Transverse colon (tissue), 4 donors: Measurements from ENCODE around the gene NDUFAF3.

Experiments
- EP300 ChIP-seq: sonication (generic); formaldehyde crosslinking; IDR thresholded peaks from one replicate; pipeline ENCODE4 v1.6.1; 2017; ENCODE audit warnings: antibody characterized with exemption, low read depth
- POLR2A ChIP-seq: fragments of 450-650 bp; IDR thresholded peaks from one replicate; pipeline ENCODE4 v1.6.1; 2016; ENCODE audit warnings: antibody characterized with exemption, mild to moderate bottlenecking, moderate library complexity
- POLR2AphosphoS5 ChIP-seq, 3 donors: sonication (generic); formaldehyde crosslinking; IDR thresholded peaks; one replicate each; pipeline ENCODE4 v1.6.1; 2016; ENCODE audit warnings: antibody characterized with exemption in 3 of 3
- TF ChIP-seq, protein P1 (sequence below), 5 experiments: fragments of 200-600 bp in 3 of 5; fragments of 450-650 bp in 2 of 5; sonication (generic) in 3 of 5; IDR thresholded peaks; 1 replicate in 2 of 5; 2 replicates in 3 of 5; pipeline ENCODE4 v1.5.1; 2016 to 2017; ENCODE audit warnings: antibody characterized with exemption in 5 of 5, inconsistent platforms in 3 of 5, mild to moderate bottlenecking in 2 of 5, moderate library complexity in 1 of 5

DNA sequence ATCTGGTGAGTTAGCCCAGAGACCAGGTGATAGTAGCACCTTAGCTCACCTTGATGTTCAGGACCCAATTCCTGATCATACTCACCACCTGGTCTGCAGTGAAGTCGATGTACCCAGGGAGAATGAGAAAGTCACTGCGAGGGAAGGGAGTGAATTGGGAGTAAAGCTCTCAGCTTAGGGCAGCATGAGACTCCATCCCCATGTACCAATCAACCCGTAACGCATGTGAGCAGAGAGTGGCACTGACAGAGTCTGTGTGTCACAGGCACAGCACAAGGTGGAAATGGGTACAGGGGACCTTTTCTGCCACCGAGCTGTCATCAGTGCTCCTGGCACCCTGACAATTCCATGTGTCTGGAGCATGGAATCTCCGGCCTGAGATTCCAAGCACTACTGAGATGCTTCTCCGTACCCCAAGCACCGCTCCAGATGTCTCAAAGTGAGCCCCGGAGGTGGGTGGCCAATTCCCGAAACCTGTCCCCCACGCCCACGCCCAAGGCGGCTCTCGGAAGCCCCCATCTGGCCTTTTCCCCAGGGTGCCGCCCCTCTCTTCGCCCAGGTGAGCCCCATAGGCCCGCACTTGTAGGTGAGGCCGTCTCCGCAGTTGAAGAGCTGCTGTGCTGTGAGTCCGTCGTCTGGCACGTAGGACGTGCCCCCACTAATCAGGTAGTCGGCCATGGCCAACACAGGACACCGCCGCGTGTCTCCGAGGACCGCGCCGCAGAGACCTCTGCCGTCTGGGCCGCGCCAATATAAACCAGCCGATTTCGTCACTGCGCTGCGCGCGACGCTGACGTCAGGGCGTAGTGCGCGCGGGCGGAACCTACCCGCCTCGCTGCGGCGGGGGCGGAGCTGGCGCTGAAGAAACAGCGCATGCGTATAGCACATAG lies 7.0 kb downstream of the NDUFAF3 start, which contains the start of gene IMPDH2:
- TF ChIP-seq, protein P1, sequence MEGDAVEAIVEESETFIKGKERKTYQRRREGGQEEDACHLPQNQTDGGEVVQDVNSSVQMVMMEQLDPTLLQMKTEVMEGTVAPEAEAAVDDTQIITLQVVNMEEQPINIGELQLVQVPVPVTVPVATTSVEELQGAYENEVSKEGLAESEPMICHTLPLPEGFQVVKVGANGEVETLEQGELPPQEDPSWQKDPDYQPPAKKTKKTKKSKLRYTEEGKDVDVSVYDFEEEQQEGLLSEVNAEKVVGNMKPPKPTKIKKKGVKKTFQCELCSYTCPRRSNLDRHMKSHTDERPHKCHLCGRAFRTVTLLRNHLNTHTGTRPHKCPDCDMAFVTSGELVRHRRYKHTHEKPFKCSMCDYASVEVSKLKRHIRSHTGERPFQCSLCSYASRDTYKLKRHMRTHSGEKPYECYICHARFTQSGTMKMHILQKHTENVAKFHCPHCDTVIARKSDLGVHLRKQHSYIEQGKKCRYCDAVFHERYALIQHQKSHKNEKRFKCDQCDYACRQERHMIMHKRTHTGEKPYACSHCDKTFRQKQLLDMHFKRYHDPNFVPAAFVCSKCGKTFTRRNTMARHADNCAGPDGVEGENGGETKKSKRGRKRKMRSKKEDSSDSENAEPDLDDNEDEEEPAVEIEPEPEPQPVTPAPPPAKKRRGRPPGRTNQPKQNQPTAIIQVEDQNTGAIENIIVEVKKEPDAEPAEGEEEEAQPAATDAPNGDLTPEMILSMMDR (IDR thresholded peaks at IDR 0.05) = peak in 1 of 5 experiments; percentile 7
- peak; percentile 98 for TF ChIP-seq POLR2A
- TF ChIP-seq EP300 = no peak
- peak; percentile 98 to 100 (median 99) for TF ChIP-seq POLR2AphosphoS5 (IDR thresholded peaks at IDR 0.05)
